GM12864 (cell line): Measurements from ENCODE around the gene SHF.

ENCODE experiments used
- DNase-seq: peaks from one replicate; pipeline ENCODE4 v3.0.0-alpha.2; 2011; ENCODE audit warnings: low read depth
- H3K4me3 ChIP-seq: 2 replicates; pipeline ENCODE4 v1.5.1; 2011; ENCODE audit warnings: mild to moderate bottlenecking, low read depth, low read length, control low read depth
- CTCF ChIP-seq: IDR thresholded peaks from 2 replicates; pipeline ENCODE4 v1.5.1; 2011; ENCODE audit warnings: low read depth, mild to moderate bottlenecking, moderate library complexity, low read length, control low read depth, inconsistent platforms; ENCODE audit errors: missing control alignments

The SHF gene

GRCh38 chr15:45151998-45152828, 35.6 kb downstream of the SHF start:
- no peak overlapping the region for H3K4me3 ChIP-seq
- TF ChIP-seq CTCF, result no peak
- DNase-seq, result no peak

- no peak for DNase-seq
- TF ChIP-seq CTCF, result no peak
- no peak overlapping the region for H3K4me3 ChIP-seq
Observed at GRCh38 chr15:45150997-45151396, 36.8 kb downstream of the SHF start.

- DNase-seq, result no peak
- no peak for TF ChIP-seq CTCF
- no peak overlapping the region for H3K4me3 ChIP-seq
Observed at GRCh38 chr15:45150481-45150880, 37.3 kb downstream of the SHF start.

GRCh38 chr15:45149060-45149459, 38.7 kb downstream of the SHF start:
- no peak overlapping the region for H3K4me3 ChIP-seq
- TF ChIP-seq CTCF, result no peak
- DNase-seq, result no peak

- no peak overlapping the region for H3K4me3 ChIP-seq
- DNase-seq, result no peak
- TF ChIP-seq CTCF, result no peak
Observed at GRCh38 chr15:45148076-45149059, 39.4 kb downstream of the SHF start.

GRCh38 chr15:45147606-45148005, 40.2 kb downstream of the SHF start:
- no peak overlapping the region for H3K4me3 ChIP-seq
- no peak for TF ChIP-seq CTCF

More at GRCh38 chr15:45147606-45148005, 40.2 kb downstream of the SHF start:
- DNase-seq, result no peak
